HG03442 (cell line): ENCODE measurements around the gene GAB2.

Experiments used
- ATAC-seq: cut with Tn5 transposase; IDR thresholded peaks from one replicate; pipeline ENCODE4 v1.9.1; 2021; ENCODE audit warnings: mild to moderate bottlenecking, moderate library complexity; ENCODE audit not compliant: unreplicated experiment

Gene GAB2

DNA sequence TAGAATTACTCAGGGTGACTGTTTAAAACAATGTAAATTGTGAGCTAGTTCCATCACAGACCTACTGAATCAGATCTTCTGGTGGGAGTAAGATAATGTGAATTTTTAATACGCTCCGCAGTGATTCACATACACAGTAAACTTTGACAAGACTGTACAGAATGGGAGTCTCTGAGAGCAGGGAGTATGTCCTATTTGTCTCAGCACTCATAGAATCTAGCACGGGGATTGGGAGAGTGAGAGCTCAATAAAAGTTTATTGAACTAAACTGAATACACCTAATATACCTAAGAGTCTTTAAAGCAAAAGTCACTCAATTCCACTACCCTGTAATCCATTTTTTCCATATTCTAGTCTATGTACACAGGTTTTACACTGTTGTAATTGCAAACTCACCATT lies 11.2 kb upstream of the GAB2 start:
- ATAC-seq = no peak

DNA sequence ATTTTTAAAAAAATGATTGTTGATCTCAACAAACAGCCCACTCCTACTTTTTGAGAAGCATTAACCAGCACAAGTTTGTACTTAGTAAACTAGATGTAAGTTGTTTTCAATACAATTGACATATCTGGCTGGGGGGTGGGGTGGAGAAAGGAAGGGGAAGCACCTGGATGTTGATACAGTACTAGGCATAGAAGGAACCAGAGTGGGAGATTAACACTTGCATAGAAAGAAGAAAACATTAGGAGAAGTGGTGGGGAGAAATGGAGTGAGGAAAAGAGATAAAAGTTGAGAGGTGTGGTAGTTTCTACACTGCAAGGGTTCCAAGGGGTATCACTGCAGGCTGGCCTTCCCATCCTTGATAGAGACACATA lies 10.6 kb upstream of the GAB2 start:
- no peak for ATAC-seq

DNA sequence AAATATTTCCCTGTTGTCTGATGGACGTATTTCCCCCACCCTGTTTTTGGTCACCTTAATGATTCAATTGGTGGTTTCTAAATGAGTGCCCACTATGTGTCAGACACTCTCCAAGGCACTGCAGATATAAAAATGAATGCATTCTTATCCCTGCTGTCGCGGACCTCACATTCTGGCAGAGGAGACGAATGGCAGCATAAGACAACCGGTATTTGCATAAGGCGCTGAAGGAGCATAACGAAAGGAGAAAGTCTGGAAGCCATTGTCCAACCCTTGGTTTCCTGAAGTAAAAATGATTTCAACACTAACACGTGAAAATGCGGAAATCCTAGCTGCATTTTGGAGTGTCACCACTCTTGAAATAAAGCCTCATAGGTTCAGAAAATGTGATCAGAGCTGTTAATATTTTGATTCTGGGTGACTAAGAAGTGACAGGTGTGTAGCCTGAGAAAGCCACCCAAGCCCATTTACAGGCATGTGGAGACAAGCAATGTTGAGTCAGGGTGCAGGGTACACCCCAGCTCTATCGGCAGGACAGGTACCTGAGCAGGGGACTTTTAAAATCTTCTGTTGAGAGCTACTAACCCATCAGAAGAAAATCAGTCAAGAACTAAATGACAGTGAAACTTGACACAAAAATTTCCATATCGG lies 10.1 kb upstream of the GAB2 start:
- peak; percentile 37 for ATAC-seq

DNA sequence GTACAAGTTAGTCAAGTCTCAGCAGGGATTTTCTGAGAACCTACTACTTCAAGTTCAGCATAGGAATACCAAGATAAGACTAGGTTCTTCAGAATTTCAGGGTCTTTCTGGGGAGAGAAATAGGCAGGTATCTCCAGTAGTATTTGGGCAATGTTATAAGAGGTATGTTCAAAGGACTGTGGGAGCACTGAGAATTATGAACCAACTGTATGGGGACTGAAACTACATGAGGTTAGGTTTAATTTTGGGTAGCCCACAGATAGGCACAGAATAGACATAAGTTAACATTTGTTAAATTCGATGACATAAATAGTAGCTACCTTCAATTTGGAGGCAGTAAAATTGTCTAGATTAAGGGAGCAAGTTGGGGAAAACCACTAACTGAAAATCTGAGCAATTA lies 9.2 kb upstream of the GAB2 start:
- ATAC-seq = peak; percentile 30

DNA sequence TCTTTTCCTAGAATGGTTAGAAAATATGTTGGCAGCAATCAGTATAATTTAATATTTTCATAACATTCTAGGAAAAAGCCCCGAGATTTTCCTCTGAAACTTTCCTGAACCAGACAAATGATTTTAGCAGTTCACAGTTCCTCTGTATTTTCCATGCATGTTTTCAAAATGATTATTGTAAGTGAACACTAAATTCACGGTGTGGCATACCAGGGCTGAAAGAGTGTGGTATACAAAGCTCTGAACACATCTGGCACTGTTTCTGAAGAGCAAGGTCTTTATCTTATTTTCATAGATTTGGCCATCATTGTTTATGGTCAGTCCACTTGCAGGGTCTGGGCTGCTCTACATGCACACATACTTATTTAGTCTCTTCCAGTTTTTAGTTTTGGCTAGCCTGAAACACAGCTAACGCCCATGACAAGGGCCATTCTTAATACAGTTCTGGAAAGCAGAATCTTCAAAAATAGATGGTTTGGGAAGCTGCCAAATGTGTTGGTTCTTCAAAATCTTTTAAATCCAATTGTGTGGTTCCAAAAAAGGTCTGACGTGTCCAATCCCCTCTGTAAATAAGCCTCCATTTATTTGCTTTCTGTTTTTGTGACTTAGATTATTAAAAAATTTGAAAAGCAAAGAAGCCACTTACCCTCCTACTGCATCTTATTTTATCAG lies 7.9 kb upstream of the GAB2 start:
- ATAC-seq = no peak

DNA sequence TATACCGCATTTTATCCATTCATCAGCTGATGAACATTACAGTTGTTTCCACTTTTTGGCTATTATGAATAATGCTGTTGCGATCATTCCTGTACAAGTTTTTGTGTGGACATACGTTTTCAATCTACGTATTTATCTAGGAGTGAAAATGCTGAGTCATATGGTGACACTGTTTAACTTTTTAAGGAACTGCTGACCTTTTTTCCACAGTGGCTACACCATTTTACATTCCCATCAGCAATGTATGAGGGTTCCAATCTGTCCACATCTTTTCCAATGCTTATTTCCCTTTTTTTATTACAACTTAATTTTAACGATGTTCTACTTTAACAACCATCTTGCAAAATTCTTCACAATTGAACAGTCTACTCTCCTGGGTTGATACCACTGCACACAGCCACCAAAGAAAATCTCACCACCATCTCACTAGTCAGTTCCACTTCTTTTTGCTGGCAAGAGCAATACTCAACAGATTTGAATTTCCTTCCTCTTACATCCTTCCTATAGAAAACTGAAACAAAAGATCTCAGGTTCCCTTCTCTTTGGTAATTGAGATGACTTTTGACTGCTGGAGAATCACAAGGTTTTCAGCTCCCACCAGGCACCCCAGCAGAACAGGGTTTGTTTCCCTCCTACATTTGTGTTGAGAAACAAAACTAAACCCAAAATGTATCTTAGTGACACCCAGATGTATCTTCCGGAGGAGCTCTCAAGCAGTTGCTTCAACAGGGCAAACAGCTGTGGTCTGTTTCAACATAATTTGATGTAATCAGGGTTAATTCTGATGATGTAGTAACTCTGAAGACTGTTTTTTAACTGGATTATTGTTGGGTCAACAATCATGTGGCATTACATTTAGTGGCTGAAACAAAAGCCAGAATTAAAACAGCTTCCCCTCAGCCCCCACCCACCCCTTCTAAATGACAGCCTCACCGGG lies 7.0 kb upstream of the GAB2 start:
- peak; percentile 26 for ATAC-seq

DNA sequence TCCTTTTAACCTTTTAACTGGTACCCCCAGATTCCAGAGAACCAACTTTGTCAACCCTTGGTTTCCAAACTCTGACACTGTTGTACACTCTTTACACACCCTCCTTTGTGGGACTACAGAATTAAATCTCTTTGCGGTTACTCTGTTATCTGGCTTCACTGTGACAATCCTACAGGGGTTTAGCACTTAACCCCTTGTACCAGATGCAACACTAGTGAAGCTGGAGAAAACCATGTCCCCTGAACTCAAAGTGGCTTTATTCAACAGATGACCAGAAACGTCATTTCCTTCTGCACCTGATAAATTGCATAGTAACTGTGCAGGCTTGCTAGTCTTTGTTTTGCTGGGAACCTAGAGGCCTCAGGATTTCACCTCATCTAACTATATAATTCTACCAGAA lies 5.6 kb upstream of the GAB2 start:
- no peak for ATAC-seq

DNA sequence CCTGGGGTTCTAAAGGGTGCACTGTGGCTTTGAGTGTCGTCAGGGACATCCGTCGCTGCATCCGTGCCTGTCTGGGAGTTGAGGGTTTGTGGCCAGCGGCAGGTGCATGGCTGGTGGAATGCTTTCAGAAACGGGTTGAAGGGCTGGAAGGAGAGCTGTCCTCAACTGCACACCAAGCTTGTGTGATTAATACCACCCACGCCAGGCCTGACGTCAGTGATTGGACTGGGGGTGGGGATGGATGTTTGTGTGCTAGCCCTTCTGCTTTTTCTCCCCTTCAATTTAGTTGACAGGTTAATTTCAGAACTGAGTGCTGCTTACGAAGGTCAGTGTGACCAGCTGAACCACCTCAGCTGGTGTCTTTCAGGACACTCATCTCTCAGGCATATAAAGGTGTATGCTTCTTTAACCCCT lies 3.2 kb upstream of the GAB2 start:
- ATAC-seq = no peak

DNA sequence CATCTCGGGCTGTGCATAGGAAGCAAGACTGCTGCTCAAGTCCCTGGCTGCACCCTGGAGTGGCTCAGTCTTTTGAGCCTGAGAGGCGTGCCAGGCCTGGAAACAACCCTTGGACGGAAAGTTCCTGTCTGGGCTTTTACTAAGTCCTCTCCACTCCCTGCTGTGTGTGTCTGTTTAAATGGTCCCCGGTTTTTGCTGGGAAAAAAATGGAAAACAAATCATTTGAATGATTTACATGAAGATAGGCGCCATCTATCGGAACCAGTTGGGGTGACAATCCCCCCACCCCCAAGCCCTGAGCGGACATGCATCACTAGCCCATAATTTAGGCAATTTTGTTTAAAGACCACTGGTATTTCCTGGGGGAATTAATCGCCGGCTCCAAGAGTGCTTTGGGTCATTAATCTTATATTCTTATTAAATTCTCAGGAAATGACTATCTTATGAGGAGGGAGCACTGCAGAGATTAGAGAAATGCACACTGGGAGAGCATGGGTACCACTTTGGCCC lies 2.7 kb upstream of the GAB2 start:
- ATAC-seq = no peak

DNA sequence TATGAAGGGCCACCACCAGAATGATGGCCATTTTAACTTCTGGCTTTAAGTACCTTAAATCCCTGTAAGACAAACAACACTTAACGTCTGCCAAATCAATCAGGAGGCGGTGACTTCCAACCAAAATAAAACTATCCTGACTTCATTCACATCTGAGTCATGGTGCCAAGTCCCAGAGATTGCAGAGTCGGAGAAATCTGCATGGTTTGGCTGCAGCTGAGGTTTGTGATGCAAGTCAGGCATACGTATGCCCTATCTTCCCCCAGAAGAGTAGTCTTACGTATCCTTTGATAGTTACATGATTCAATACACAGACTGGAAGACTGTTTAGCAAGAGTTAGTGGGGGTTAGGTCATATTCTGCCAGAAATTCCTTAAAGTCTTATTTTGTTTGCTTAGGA lies 1.7 kb upstream of the GAB2 start:
- ATAC-seq = no peak

DNA sequence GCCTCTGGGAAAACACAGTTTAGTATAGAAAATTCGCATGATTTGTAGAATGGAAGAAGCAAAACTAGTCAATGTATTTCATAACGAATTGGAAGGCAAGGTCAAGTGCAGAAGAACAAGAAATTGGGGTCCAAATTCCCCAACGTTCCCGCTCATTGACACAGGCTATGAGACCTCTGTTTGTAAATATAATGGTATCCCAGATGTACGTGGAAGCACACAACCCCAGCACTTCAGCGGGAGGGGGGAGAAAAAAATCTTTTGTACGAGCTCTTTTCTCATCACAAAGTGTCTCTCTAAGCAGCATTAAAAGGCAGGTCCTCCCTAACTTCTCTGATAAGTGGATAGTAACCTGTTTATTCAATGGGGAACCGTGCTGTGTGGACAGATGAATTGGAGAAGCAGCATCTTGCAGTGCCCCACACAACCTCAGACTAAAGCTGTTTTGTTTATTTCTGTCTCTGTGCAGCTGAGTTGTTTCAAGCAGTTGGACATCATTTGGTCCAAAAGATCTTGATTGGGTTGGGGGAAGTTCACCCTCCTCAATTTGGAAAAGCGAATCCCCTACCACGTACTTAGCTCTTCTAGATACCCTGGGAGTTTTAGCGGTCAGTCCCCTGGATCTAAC lies 1.1 kb upstream of the GAB2 start:
- ATAC-seq = no peak

DNA sequence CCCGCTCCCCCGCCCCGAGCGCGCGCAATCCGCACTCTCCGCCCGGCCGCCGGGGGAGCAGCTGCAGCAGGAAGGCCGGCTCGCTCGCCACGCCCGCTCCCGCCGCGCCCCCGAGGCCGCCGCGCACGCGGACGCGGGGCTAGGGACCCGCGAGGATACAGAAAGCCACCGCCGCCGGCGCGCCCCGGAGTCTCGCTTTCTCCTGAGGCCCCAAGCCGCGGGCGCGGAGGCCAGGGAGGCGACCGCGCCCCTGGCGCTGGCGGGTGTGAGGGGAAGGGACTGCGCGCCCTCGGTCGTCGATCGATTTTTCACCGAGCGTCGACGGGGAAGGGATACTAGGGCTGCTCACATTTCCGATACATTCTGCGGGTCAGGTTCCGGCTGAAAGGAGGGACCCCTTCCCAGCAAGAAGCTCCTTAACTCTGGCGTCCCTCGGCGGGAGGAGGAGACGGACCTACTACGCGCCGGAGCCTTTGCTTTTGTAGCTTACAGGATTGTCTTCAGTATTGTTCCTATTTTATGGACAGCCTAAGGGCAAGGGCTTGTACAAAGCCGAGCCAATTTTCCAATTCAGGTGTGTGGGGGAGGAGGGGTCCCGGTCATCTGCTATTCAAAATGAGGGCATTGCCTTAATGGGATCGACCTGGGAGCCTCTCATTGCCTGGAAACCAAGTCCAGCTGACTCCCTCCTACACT lies 416 bp upstream of the GAB2 start:
- ATAC-seq = peak; percentile 52

DNA sequence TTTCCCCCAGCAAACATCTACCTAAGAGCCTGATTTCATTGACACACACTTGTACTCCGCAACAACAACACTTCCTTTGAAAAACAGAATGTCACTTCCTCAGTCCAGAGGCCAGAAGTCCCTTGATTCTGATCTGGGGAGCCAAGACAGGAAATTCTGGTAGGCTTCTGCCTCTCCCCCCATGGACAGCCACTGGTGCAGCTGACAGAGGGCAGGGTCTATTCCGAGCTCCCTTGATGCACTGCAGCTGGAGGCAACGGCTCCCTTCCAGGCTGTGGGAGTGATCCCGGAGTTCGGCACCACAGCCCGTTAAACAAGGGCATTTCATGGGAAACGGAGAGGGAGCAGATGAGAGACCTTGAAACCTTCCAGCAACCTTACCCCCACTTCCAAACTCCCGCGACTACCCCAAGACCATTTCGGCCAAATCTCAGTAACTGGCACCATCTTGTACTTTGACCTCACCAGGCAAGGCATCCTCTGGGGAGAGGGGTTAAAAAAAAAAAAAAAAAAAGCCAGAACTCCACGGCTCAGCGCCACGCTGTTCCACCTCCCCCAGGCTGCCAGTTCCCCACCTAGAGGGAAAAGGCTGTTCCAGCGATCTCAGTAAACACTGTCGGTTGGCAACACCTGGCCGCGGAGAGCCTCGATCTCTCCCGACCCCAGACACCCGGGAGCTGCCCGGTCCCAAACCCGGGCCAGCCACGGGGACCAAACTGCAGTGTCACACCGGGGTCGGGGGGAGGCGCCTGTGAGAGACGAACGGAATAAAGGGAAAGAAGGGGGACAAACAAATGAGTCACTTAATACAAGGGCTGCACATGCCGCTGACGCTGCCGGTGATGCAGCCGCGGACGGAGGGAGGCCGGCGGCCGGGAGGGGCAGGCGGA lies 1.1 kb downstream of the GAB2 start:
- peak; percentile 43 for ATAC-seq

DNA sequence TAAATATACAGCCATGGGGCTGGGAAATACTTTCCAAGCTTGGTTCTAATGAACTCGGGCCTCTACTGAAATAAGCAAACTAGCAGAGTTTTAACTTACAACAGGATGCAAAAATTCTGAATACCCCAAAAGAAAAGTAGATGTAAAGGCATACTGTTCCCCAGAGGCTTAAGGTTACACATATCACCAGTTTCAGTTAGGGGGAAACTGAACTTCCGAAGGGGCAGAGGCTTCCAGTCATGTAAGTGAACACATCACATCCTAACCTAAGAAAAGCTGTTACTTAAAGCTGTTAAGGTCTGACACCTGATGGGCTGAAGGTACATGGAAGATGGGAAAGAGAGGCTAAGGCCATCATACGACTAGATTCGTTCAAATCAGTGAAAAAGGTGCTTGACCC lies 2.3 kb downstream of the GAB2 start:
- no peak for ATAC-seq

DNA sequence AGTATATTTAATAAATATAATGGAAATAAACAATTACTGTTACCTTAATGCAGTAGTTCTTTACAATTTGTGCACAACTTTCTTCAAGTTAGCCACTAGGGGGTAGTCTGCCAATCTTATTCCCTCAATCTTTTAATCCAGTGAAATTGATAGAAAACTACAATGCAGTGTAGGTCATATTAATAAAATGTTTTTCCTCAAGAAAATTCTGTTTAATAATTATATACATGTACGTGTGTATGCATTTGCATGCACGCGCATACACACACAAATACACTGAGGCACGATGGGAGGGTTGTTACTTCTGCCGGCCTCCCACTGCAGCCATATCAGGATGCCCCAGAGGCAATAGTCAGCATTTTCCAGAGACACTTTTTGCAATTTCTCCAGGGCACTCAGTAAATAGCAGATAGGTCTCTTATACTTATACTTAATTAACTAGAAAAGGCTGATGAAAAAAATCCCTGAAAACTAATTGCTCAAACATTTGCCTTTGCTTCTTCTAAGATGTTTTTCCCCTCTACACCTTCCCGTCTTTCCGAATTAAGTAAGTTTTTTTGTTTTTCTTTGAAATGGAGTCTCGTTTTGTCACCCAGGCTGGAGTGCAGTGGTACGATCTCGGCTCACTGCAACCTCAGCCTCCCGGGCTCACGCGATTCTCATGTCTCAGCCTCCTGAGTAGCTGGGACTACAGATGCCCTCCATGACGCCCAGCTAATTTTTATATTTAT lies 3.1 kb downstream of the GAB2 start:
- ATAC-seq = no peak

DNA sequence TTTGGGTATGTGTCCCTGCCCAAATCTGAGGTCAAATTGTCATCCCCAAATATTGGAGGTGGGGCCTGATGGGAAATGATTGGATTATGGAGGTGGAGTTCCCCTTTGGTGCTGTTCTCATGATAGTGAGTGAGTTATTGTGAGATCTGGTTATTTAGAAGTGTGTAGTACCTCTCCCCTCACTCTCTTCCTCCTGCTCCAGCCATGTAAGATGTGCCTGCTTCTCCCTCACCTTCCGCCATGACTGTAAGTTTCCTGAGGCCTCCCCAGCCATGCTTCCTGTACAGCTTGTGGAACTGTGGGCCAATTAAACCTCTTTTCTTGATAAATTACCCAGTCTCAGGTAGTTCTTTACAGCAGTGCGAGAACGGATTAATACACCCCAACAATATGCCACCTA lies 9.0 kb downstream of the GAB2 start:
- no peak for ATAC-seq

DNA sequence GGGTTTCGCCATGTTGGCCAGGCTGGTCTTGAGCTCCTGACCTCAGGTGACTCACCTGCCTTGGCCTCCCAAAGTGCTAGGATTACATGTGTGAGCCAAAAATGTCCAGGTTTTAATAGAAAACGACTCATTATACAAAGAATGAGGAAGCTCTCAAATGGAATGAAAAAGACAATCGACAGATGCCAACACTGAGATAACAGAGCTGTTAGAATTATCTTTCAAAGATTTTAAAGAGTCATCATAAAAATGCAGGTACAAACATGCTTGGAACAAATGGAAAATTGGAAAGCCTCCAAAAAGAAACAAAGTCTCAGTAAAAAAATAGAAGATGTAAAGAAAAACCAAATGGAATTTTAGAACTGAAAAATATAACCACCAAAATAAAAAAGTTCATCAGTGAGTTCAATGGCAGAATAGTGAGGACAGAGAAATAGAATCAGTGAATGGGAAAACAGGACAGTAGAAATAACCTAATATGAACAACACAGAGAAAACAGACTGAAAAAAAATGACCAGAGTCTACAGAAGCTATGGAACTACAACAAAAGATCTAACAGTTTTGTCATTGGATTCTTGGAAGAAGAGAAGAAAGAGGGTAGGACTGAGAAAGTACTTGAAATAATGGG lies 10.9 kb downstream of the GAB2 start:
- ATAC-seq = no peak

DNA sequence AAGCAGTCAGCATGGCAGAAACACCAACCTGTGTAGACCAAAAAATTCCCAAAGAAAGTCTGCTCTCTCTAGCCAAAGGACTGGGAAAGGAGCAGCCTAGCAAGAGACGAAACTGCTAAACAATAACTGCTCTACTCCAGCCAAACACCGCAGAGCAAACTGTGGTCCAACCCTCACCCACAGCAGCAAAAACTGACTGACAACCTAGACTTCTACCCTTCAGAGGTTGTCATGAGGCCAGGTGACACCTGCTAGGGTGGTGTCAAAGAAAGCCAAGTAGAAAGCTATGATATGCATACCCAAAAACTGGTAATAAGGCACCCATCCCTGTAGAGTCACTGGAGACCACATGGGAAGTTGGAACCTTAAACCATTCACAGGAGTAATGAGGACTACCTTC lies 11.8 kb downstream of the GAB2 start:
- no peak for ATAC-seq

DNA sequence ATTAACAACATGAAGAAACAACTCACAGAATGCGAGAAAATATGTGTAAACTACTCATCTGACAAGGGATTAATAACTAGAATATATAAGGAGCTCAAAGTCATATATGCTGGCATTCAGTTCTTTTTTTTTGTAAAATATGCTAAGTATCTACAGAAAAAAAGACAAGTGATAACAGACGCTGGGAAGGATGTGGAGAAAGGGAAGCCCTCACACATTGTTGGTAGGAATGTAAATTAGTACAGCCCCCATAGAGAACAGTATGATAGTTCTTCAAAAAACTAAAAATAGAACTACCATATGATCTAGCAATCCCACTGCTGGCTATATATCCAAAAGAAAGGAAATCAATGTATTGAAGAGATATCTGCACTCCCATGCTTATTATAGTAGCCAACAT lies 13.8 kb downstream of the GAB2 start:
- no peak for ATAC-seq
